Measurements from ENCODE around the gene ALG9.

The ALG9 gene

GRCh38 chr11:111811445-111811844, 59.9 kb downstream of the ALG9 start:
- DNase-seq (ENCODE audit: low read depth): no peak

GRCh38 chr11:111808834-111809233, 62.5 kb downstream of the ALG9 start:
- TF ChIP-seq, protein P1, sequence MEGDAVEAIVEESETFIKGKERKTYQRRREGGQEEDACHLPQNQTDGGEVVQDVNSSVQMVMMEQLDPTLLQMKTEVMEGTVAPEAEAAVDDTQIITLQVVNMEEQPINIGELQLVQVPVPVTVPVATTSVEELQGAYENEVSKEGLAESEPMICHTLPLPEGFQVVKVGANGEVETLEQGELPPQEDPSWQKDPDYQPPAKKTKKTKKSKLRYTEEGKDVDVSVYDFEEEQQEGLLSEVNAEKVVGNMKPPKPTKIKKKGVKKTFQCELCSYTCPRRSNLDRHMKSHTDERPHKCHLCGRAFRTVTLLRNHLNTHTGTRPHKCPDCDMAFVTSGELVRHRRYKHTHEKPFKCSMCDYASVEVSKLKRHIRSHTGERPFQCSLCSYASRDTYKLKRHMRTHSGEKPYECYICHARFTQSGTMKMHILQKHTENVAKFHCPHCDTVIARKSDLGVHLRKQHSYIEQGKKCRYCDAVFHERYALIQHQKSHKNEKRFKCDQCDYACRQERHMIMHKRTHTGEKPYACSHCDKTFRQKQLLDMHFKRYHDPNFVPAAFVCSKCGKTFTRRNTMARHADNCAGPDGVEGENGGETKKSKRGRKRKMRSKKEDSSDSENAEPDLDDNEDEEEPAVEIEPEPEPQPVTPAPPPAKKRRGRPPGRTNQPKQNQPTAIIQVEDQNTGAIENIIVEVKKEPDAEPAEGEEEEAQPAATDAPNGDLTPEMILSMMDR (conservative IDR thresholded peaks at IDR 0.05; ENCODE audit: control insufficient read depth, insufficient read depth, low read depth, low read length): no peak
- H3K4me3 ChIP-seq (ENCODE audit: control insufficient read depth, low read depth, low read length): no peak overlapping the region
- DNase-seq (ENCODE audit: low read depth): no peak

More at GRCh38 chr11:111811445-111811844, 59.9 kb downstream of the ALG9 start:
- TF ChIP-seq, protein P1 (conservative IDR thresholded peaks at IDR 0.05; ENCODE audit: control insufficient read depth, insufficient read depth, low read depth, low read length): no peak
- H3K4me3 ChIP-seq (ENCODE audit: control insufficient read depth, low read depth, low read length): no peak overlapping the region

DNA sequence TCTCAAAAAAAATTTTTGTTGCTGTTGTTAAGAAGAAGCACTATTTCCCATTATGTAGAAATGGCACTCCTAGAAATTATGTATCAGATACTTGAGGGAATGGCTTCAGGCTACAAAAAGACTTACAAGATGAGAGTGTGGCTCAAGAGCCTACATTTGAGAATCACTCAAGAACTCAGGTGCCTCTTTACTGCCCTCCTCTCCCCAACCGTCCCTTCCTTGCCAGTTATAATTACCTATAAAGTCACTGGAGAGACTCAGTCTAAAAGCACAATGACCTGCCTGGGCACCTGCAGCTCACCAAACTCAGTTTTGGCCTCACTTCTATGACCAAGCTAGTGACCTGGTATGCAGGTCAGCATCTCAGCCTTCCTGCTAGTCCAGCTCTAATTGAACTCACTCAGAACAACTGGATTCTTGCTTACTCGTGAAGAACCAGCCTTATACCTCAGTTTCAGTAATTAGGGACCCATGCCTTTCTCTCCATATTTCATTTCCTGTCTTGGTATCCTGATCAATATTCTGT, 63.3 kb downstream of the ALG9 start:
- TF ChIP-seq, protein P1 (conservative IDR thresholded peaks at IDR 0.05; ENCODE audit: control insufficient read depth, insufficient read depth, low read depth, low read length): no peak
- no peak for DNase-seq (ENCODE audit: low read depth)
- no peak overlapping the region for H3K4me3 ChIP-seq (ENCODE audit: control insufficient read depth, low read depth, low read length)

DNA sequence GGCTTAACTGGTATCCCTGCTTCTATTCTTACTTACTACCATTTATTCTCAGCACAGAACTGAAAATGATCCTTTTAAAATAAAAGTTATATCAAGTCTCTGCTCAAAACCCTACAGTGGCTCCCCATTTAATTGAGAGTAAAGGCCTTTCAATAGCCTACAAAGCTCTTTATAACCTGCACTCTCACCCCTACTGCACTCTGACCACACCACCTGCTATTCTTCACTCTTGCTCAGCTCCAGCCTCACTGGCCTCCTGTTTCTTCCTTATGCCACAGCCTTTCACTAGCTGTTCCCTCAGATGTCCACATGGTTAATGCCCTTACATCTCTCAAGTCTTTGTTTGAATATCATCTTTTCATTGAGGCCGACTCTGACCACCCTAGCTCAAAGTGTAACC, 64.3 kb downstream of the ALG9 start:
- H3K4me3 ChIP-seq (ENCODE audit: control insufficient read depth, low read depth, low read length): no peak overlapping the region
- TF ChIP-seq, protein P1 (conservative IDR thresholded peaks at IDR 0.05; ENCODE audit: control insufficient read depth, insufficient read depth, low read depth, low read length): no peak
- DNase-seq (ENCODE audit: low read depth): no peak

DNA sequence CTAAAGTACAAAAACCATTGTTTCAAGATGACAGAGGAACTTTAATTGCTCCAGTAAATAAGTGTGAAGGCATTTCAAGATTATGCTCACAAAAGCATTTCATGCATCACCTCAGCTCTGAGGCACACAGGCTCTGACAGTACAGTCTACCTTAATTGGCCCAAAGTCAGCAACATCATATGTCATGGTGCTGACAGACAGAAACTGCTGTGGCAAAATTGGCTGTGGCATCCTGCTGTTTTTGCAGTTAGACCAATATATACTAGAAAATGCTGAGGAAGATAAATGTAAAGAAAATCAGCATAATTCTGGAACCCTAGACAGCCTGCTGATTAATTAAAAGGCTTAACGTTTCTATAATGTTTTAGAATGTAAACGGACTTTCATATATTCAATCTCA, 70.2 kb downstream of the ALG9 start:
- TF ChIP-seq, protein P1 (conservative IDR thresholded peaks at IDR 0.05; ENCODE audit: control insufficient read depth, insufficient read depth, low read depth, low read length): no peak
- no peak for DNase-seq (ENCODE audit: low read depth)
- H3K4me3 ChIP-seq (ENCODE audit: control insufficient read depth, low read depth, low read length): no peak overlapping the region

- H3K4me3 ChIP-seq (ENCODE audit: control insufficient read depth, low read depth, low read length): no peak overlapping the region
- no peak for DNase-seq (ENCODE audit: low read depth)
- TF ChIP-seq, protein P1 (conservative IDR thresholded peaks at IDR 0.05; ENCODE audit: control insufficient read depth, insufficient read depth, low read depth, low read length): no peak
These were observed 73.1 kb downstream of the ALG9 start for GRCh38 chr11:111798279-111798678.

- DNase-seq (ENCODE audit: low read depth): peak; percentile 77
- TF ChIP-seq, protein P1 (conservative IDR thresholded peaks at IDR 0.05; ENCODE audit: control insufficient read depth, insufficient read depth, low read depth, low read length): no peak
- H3K4me3 ChIP-seq (ENCODE audit: control insufficient read depth, low read depth, low read length): no peak overlapping the region
These were observed 74.2 kb downstream of the ALG9 start for GRCh38 chr11:111797145-111797581.

All from fibroblast of mammary gland (primary cell).